GM12878 (cell line): ENCODE data around the gene OLFML2B. TPM values are rescaled to one million over a fixed set of nuclear protein-coding genes. Genes with fewer than 3 reads are reported as not detected.

Experiments used
- ATAC-seq: fragments of 200-7000 bp; cut with Tn5 transposase; 3 replicates; pipeline ENCODE4 v1.9.1; 2020; ENCODE audit warnings: mild to moderate bottlenecking, moderate library complexity
- BruUV-seq: library from RNA; stranded (reverse); fragments of 400-500 nt; replicated peaks from 2 replicates; lab custom pipeline; 2021; lab: Mats Ljungman, UMichigan
- CTCF ChIA-PET: fragments of 300-600 bp; sonication (Branson Sonifier 250); formaldehyde crosslinking; extraction: SDS; loops from one replicate; lab custom pipeline; 2021; ENCODE audit warnings: inconsistent platforms; lab: Yijun Ruan, JAX
- POLR2A ChIA-PET: fragments of 350-600 bp; formaldehyde crosslinking; extraction: SDS; loops from one replicate; lab custom pipeline; 2021; ENCODE audit warnings: inconsistent platforms; lab: Charles Lee
- RAD21 ChIA-PET: fragments of 300-600 bp; sonication (Branson Sonifier 250); formaldehyde crosslinking; loops from one replicate; lab custom pipeline; 2023; ENCODE audit warnings: antibody characterized with exemption; ENCODE audit not compliant: unreplicated experiment; lab: Charles Lee
- SMC1A ChIA-PET: fragments of 300-600 bp; sonication (Branson Sonifier 250); formaldehyde crosslinking; loops from one replicate; lab custom pipeline; 2023; ENCODE audit not compliant: unreplicated experiment, uncharacterized antibody; lab: Charles Lee
- DNase-seq: peaks from one replicate; pipeline ENCODE4 v3.0.0-alpha.2; 2011; ENCODE audit warnings: low read depth, low spot score
- FAIRE-seq: peaks from 3 replicates; lab custom pipeline; 2011; peaks lifted over from hg19 to GRCh38; lab: Jason Lieb, UNC
- H2AFZ ChIP-seq: 2 replicates; pipeline ENCODE4 v1.6.0; 2011; ENCODE audit warnings: low read depth, low read length, control low read depth; ENCODE audit not compliant: control insufficient read depth
- H3K27ac ChIP-seq: 2 replicates; pipeline ENCODE4 v1.5.1; 2011; ENCODE audit warnings: control low read depth; ENCODE audit not compliant: control insufficient read depth, insufficient read depth
- H3K27me3 ChIP-seq, 2 experiments: replicated peaks in 1 of 2; 2 replicates each; pipeline versions ENCODE4 v1.6.0 to v1.6.1; 2011; ENCODE audit warnings: low read length in 1 of 2; ENCODE audit not compliant: control insufficient read depth in 2 of 2, insufficient read depth in 2 of 2
- H3K36me3 ChIP-seq, 2 experiments: 2 replicates each; pipeline ENCODE4 v1.5.1; 2011; ENCODE audit warnings: low read length in 1 of 2; ENCODE audit not compliant: control insufficient read depth in 2 of 2, insufficient read depth in 2 of 2
- H3K4me1 ChIP-seq: 2 replicates; pipeline ENCODE4 v1.6.1; 2011; ENCODE audit warnings: mild to moderate bottlenecking, low read length, moderate library complexity, mixed read lengths; ENCODE audit not compliant: control insufficient read depth, insufficient read depth
- H3K4me2 ChIP-seq: 2 replicates; pipeline ENCODE4 v1.6.0; 2011; ENCODE audit warnings: control low read depth; ENCODE audit not compliant: control insufficient read depth, insufficient read depth
- H3K4me3 ChIP-seq: fragments of 200-600 bp; sonication (generic); 2 replicates; pipeline ENCODE4 v1.5.1; 2016
- H3K79me2 ChIP-seq: 2 replicates; pipeline ENCODE4 v1.6.0; 2011; ENCODE audit warnings: low read length; ENCODE audit not compliant: control insufficient read depth, insufficient read depth
- H3K9ac ChIP-seq: 2 replicates; pipeline ENCODE4 v1.8.0; 2011; ENCODE audit warnings: low read length, control low read depth, mixed read lengths; ENCODE audit not compliant: control insufficient read depth, insufficient read depth
- H3K9me3 ChIP-seq: replicated peaks from 3 replicates; pipeline ENCODE4 v1.5.1; 2011; ENCODE audit warnings: mild to moderate bottlenecking, low read length; ENCODE audit not compliant: control insufficient read depth, insufficient read depth
- H4K20me1 ChIP-seq: 2 replicates; pipeline ENCODE4 v1.6.0; 2011; ENCODE audit not compliant: control insufficient read depth, insufficient read depth
- BMI1 ChIP-seq: fragments of 450-650 bp; IDR thresholded peaks from 2 replicates; pipeline ENCODE4 v1.6.1; 2016; ENCODE audit warnings: mild to moderate bottlenecking, moderate library complexity, borderline replicate concordance
- CBX5 ChIP-seq: sonication (generic); IDR thresholded peaks from 2 replicates; pipeline ENCODE4 v1.6.1; 2016; ENCODE audit warnings: low read depth, moderate library complexity, mild to moderate bottlenecking, inconsistent platforms
- DPF2 ChIP-seq: fragments of 450-650 bp; IDR thresholded peaks from 2 replicates; pipeline ENCODE4 v1.6.1; 2017; ENCODE audit warnings: mild to moderate bottlenecking
- FOXK2 ChIP-seq: fragments of 450-650 bp; IDR thresholded peaks from 2 replicates; pipeline ENCODE4 v1.6.1; 2017; ENCODE audit warnings: mild to moderate bottlenecking, moderate library complexity
- GABPA ChIP-seq: IDR thresholded peaks from 2 replicates; pipeline ENCODE4 v1.6.1; 2014; ENCODE audit warnings: antibody characterized with exemption, low read depth, mild to moderate bottlenecking, inconsistent platforms
- HDGF ChIP-seq: fragments of 450-650 bp; IDR thresholded peaks from 2 replicates; pipeline ENCODE4 v1.6.1; 2016; ENCODE audit warnings: antibody characterized with exemption
- IKZF1 ChIP-seq: fragments of 450-650 bp; conservative IDR thresholded peaks from 2 replicates; pipeline ENCODE4 v1.6.1; 2017; ENCODE audit warnings: antibody characterized with exemption, mild to moderate bottlenecking
- KDM1A ChIP-seq: fragments of 200-600 bp; sonication (generic); IDR thresholded peaks from 2 replicates; pipeline ENCODE4 v1.6.1; 2016; ENCODE audit warnings: borderline replicate concordance
- KLF5 ChIP-seq: fragments of 450-650 bp; IDR thresholded peaks from 2 replicates; pipeline ENCODE4 v1.6.1; 2014; ENCODE audit warnings: mild to moderate bottlenecking; ENCODE audit not compliant: partially characterized antibody
- MXI1 ChIP-seq: fragments of 150-350 bp; IDR thresholded peaks from 2 replicates; pipeline ENCODE4 v1.6.1; 2011; ENCODE audit warnings: low read depth, mild to moderate bottlenecking, inconsistent platforms, low read length, improper control_type of control experiment
- NFXL1 ChIP-seq: fragments of 450-650 bp; IDR thresholded peaks from 2 replicates; pipeline ENCODE4 v1.6.1; 2017; ENCODE audit warnings: antibody characterized with exemption, mild to moderate bottlenecking, borderline replicate concordance
- NR2F1 ChIP-seq: fragments of 450-650 bp; conservative IDR thresholded peaks from 2 replicates; pipeline ENCODE4 v1.6.1; 2017; ENCODE audit warnings: mild to moderate bottlenecking
- PML ChIP-seq: IDR thresholded peaks from 2 replicates; pipeline ENCODE4 v1.6.1; 2012; ENCODE audit warnings: low read length, inconsistent platforms
- POLR2A ChIP-seq: IDR thresholded peaks from 2 replicates; pipeline ENCODE4 v1.6.1; 2011; ENCODE audit warnings: low read depth, mild to moderate bottlenecking, low read length
- POLR2AphosphoS2 ChIP-seq: IDR thresholded peaks from 2 replicates; pipeline ENCODE4 v1.6.1; 2011; ENCODE audit warnings: low read depth, mild to moderate bottlenecking, low read length, improper control_type of control experiment, moderate library complexity
- POLR2AphosphoS5 ChIP-seq: IDR thresholded peaks from 2 replicates; pipeline ENCODE4 v1.6.1; 2011; ENCODE audit warnings: mild to moderate bottlenecking, low read length, inconsistent platforms
- POU2F2 ChIP-seq: IDR thresholded peaks from 3 replicates; pipeline ENCODE4 v1.6.1; 2011; ENCODE audit warnings: low read depth, mild to moderate bottlenecking, low read length, borderline replicate concordance
- RELA ChIP-seq: fragments of 450-650 bp; IDR thresholded peaks from 2 replicates; pipeline ENCODE4 v1.8.0; 2014; ENCODE audit warnings: borderline replicate concordance; ENCODE audit not compliant: partially characterized antibody
- SMC3 ChIP-seq: IDR thresholded peaks from 2 replicates; pipeline ENCODE4 v1.6.1; 2011; ENCODE audit warnings: low read length, improper control_type of control experiment, borderline replicate concordance
- STAT3 ChIP-seq: IDR thresholded peaks from 2 replicates; pipeline ENCODE4 v1.6.1; 2011; ENCODE audit warnings: low read depth, low read length, improper control_type of control experiment
- TBL1XR1 ChIP-seq: IDR thresholded peaks from 2 replicates; pipeline ENCODE4 v1.6.1; 2012; ENCODE audit warnings: low read depth, low read length, improper control_type of control experiment
- ZBED1 ChIP-seq: IDR thresholded peaks from 2 replicates; pipeline ENCODE4 v1.6.1; 2016; ENCODE audit warnings: borderline replicate concordance
- WGBS: methylation state at CpG from one replicate; pipeline ENCODE4 v1.1.6; 2016; ENCODE audit warnings: low lambda C conversion rate; ENCODE audit not compliant: insufficient replicate concordance, insufficient coverage; ENCODE audit errors: missing lambda C conversion rate; 5-methylcytosine and 5-hydroxymethylcytosine counted together
- in situ Hi-C: fragments of 300-500 bp; cut with MboI; formaldehyde crosslinking; loops from 9 replicates; pipeline ENCODE4 v1.14.3; 2018; ENCODE audit warnings: mixed read lengths
- intact Hi-C: fragments of 100-400 bp; cut with micrococcal nuclease; formaldehyde crosslinking; loops from one replicate; pipeline ENCODE4 v1.14.2; 2022; ENCODE audit not compliant: unreplicated experiment
- polyA plus RNA-seq, 11 experiments: library from polyadenylated mRNA; depleted of rRNA in 4 of 11; unstranded in 6 of 11; stranded (reverse) in 5 of 11; fragments of >200 nt; fragmentation: Nextera tagmentation in 4 of 11; fragmentation: Illumina TruSeq in 1 of 11; extraction: Ambion mirVana in 4 of 11; extraction: Trizol in 1 of 11; gene quantifications; 1 replicate in 1 of 11; 2 replicates in 10 of 11; pipeline versions ENCODE4 v1.2.1 to v1.2.3, GENCODE V29; 2011 to 2016; ENCODE audit warnings: inconsistent platforms in 2 of 11, missing spikeins in 2 of 11, low read depth in 1 of 11
- total RNA-seq, 4 experiments: library from RNA; depleted of rRNA in 3 of 4; stranded (reverse); fragments of >200 nt in 3 of 4; fragmentation: Illumina TruSeq in 1 of 4; extraction: Trizol in 1 of 4; gene quantifications; 2 replicates each; pipeline versions ENCODE4 v1.2.1 to v1.2.3, GENCODE V29; 2013 to 2021
- TF ChIP-seq, protein P1 (sequence below): fragments of 450-650 bp; IDR thresholded peaks from 2 replicates; pipeline ENCODE4 v1.6.1; 2016; ENCODE audit warnings: mild to moderate bottlenecking
- TF ChIP-seq, protein P2 (sequence below): fragments of 450-650 bp; formaldehyde crosslinking; IDR thresholded peaks from 2 replicates; pipeline ENCODE4 v1.5.0; 2022; ENCODE audit warnings: mild to moderate bottlenecking, missing genetic modification characterization

The OLFML2B gene
- total and polyA plus RNA-seq, 10 of the 15 experiments (the other 5 are each of a cell fraction or from before 2014, with no cell fraction given) = not detected

DNA sequence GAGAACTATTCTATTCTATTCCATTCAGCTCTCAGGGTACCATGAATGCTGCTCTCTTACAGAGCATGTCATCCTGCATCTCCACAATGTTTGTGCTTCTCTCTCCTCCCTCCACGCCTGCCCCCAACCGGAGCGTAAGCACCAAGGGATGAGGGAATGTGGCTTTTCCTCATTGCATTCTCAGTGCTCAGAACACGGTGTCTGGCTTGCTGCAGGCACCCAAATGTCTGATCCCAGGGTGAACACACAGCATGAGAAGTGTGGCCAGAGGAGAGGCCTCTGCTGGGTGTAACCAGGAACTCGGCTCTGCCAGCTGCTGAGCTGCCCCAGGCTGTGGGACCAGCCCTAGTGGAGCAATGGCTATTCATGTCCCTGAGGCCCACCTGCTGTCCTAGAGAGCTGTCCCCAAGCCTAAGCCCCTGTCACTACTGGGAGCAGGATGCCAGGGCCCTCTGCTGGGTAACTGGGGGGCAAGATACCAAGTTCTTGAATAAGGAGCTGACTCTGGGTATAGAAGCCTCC is 38.3 kb downstream of the OLFML2B start (continued):
- no peak for TF ChIP-seq NFXL1
- TF ChIP-seq IKZF1 = no peak
- no peak for TF ChIP-seq GABPA
- no peak for TF ChIP-seq POU2F2
- no peak for TF ChIP-seq POLR2A
- TF ChIP-seq, protein P1, sequence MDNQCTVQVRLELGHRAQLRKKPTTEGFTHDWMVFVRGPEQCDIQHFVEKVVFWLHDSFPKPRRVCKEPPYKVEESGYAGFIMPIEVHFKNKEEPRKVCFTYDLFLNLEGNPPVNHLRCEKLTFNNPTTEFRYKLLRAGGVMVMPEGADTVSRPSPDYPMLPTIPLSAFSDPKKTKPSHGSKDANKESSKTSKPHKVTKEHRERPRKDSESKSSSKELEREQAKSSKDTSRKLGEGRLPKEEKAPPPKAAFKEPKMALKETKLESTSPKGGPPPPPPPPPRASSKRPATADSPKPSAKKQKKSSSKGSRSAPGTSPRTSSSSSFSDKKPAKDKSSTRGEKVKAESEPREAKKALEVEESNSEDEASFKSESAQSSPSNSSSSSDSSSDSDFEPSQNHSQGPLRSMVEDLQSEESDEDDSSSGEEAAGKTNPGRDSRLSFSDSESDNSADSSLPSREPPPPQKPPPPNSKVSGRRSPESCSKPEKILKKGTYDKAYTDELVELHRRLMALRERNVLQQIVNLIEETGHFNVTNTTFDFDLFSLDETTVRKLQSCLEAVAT = no peak
- TF ChIP-seq PML = no peak
- TF ChIP-seq RELA = no peak
- TF ChIP-seq CBX5 = no peak
- TF ChIP-seq SMC3 = no peak
- no peak for TF ChIP-seq ZBED1
- no peak for TF ChIP-seq DPF2
- no peak for TF ChIP-seq NR2F1

DNA sequence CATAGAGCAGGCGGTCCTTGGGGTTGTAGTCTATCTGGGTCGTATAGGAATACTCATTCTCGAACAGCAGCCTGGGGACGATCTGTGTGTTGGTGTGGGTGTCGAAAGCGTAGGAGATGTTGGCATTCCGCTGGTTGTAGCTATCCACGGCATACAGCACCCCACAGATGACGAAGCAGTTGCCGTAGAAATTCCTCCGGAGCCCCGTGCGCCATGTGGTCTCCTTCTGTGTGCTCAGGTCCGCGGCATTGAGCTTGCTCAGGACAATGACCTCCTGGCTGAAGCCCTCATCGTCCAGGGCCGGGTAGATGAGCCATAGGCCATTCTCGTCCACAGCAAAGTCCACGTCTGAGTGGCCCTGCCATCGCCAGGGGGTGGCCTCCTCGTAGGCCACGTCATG is 39.9 kb downstream of the OLFML2B start:
- H3K27ac ChIP-seq = no peak overlapping the region
- no peak for FAIRE-seq
- no peak overlapping the region for H2AFZ ChIP-seq
- intact Hi-C loops (no loop called here), in situ Hi-C loops (no loop called here)
- ChIA-PET SMC1A (no interaction called here), CTCF (no interaction called here), RAD21 (no interaction called here), POLR2A (no interaction called here)
- no peak overlapping the region for H3K4me3 ChIP-seq
- H3K9me3 ChIP-seq = no peaks in the 10 kb centered on the region; the same call in 2 of the 3 replicates
- H3K4me1 ChIP-seq = no peaks in the 10 kb centered on the region
- no peaks in the 10 kb centered on the region for H4K20me1 ChIP-seq
- DNase-seq = no peak
- no peak overlapping the region for H3K9ac ChIP-seq
- 50% methylated on average over 22 of the region's 22 CpGs for WGBS
- no peaks in the 10 kb centered on the region for H3K79me2 ChIP-seq
- no peak overlapping the region for H3K4me2 ChIP-seq
- peaks cover 0 to 4% of the 10 kb centered on the region in 2 experiments; a peak in 2 of 4 replicates for H3K27me3 ChIP-seq
- ATAC-seq = no peak
- BruUV-seq = no TSS peak
- no peaks in the 10 kb centered on the region for H3K36me3 ChIP-seq
- TF ChIP-seq KDM1A (no peak), STAT3 (no peak), MXI1 (no peak), POLR2AphosphoS5 (no peak), FOXK2 (no peak), BMI1 (no peak), HDGF (no peak), TBL1XR1 (no peak), POLR2AphosphoS2 (no peak), KLF5 (no peak)
- TF ChIP-seq, protein P2, sequence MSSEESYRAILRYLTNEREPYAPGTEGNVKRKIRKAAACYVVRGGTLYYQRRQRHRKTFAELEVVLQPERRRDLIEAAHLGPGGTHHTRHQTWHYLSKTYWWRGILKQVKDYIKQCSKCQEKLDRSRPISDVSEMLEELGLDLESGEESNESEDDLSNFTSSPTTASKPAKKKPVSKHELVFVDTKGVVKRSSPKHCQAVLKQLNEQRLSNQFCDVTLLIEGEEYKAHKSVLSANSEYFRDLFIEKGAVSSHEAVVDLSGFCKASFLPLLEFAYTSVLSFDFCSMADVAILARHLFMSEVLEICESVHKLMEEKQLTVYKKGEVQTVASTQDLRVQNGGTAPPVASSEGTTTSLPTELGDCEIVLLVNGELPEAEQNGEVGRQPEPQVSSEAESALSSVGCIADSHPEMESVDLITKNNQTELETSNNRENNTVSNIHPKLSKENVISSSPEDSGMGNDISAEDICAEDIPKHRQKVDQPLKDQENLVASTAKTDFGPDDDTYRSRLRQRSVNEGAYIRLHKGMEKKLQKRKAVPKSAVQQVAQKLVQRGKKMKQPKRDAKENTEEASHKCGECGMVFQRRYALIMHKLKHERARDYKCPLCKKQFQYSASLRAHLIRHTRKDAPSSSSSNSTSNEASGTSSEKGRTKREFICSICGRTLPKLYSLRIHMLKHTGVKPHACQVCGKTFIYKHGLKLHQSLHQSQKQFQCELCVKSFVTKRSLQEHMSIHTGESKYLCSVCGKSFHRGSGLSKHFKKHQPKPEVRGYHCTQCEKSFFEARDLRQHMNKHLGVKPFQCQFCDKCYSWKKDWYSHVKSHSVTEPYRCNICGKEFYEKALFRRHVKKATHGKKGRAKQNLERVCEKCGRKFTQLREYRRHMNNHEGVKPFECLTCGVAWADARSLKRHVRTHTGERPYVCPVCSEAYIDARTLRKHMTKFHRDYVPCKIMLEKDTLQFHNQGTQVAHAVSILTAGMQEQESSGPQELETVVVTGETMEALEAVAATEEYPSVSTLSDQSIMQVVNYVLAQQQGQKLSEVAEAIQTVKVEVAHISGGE (CRISPR knock-in tag) = no peak
